Measurements from ENCODE around the gene NOL12.

The NOL12 gene

DNA sequence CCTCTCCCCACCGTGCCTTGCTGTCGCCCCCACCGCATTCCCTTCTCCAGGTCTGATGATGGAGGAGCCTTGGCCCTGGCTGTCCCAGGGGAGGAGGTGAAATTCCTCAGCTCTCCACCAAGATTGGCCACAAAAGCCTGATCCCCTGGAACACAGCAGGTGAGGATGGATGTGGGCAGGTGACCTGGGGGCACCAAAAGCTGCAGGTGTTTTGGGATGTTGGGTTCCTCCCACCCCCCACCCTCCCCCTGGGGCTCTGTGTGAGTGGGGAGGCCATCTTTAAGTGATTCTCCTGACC is 11.3 kb downstream of the NOL12 start:
- Histone ChIP-seq H3K9ac (ENCODE audit: low read depth in 1 of 2, low read length in 2 of 2) (no peak overlapping the region), H3K27ac (ENCODE audit: low read depth in 2 of 2, low read length in 2 of 2) (no peak overlapping the region), H3K4me3 (ENCODE audit: low read length in 2 of 2) (no peak overlapping the region), H3K27me3 (ENCODE audit: control insufficient read depth in 2 of 2, insufficient read depth in 2 of 2, low read length in 2 of 2) (no peaks in the 10 kb centered on the region), H3K9me3 (ENCODE audit: control insufficient read depth in 2 of 2, low read length in 2 of 2) (no peaks in the 10 kb centered on the region), H3K36me3 (ENCODE audit: control insufficient read depth in 2 of 2, insufficient read depth in 2 of 2, low read length in 2 of 2) (peaks cover 10 to 17% of the 10 kb centered on the region in 2 donors), H3K4me1 (ENCODE audit: control insufficient read depth in 2 of 2, insufficient read depth in 2 of 2, low read length in 2 of 2) (peaks cover 9 to 14% of the 10 kb centered on the region in 2 donors)

GRCh38 chr22:37701141-37701786 is 15.1 kb downstream of the NOL12 start:
- Histone ChIP-seq H3K4me3 (ENCODE audit: low read length in 2 of 2) (no peak overlapping the region), H3K36me3 (ENCODE audit: control insufficient read depth in 2 of 2, insufficient read depth in 2 of 2, low read length in 2 of 2) (no peaks in the 10 kb centered on the region), H3K9me3 (ENCODE audit: control insufficient read depth in 2 of 2, low read length in 2 of 2) (no peaks in the 10 kb centered on the region), H3K27me3 (ENCODE audit: control insufficient read depth in 2 of 2, insufficient read depth in 2 of 2, low read length in 2 of 2) (no peaks in the 10 kb centered on the region), H3K27ac (ENCODE audit: low read depth in 2 of 2, low read length in 2 of 2) (no peak overlapping the region), H3K4me1 (ENCODE audit: control insufficient read depth in 2 of 2, insufficient read depth in 2 of 2, low read length in 2 of 2) (peaks cover 7 to 8% of the 10 kb centered on the region in 2 donors), H3K9ac (ENCODE audit: low read depth in 1 of 2, low read length in 2 of 2) (no peak overlapping the region)

GRCh38 chr22:37703906-37704305 is 17.8 kb downstream of the NOL12 start:
- Histone ChIP-seq H3K4me3 (ENCODE audit: low read length in 2 of 2) (no peak overlapping the region), H3K9ac (ENCODE audit: low read depth in 1 of 2, low read length in 2 of 2) (no peak overlapping the region), H3K27me3 (ENCODE audit: control insufficient read depth in 2 of 2, insufficient read depth in 2 of 2, low read length in 2 of 2) (no peaks in the 10 kb centered on the region), H3K9me3 (ENCODE audit: control insufficient read depth in 2 of 2, low read length in 2 of 2) (no peaks in the 10 kb centered on the region), H3K36me3 (ENCODE audit: control insufficient read depth in 2 of 2, insufficient read depth in 2 of 2, low read length in 2 of 2) (no peaks in the 10 kb centered on the region), H3K27ac (ENCODE audit: low read depth in 2 of 2, low read length in 2 of 2) (no peak overlapping the region), H3K4me1 (ENCODE audit: control insufficient read depth in 2 of 2, insufficient read depth in 2 of 2, low read length in 2 of 2) (no peaks in the 10 kb centered on the region)

- Histone ChIP-seq H3K36me3 (ENCODE audit: control insufficient read depth in 2 of 2, insufficient read depth in 2 of 2, low read length in 2 of 2) (no peaks in the 10 kb centered on the region), H3K9ac (ENCODE audit: low read depth in 1 of 2, low read length in 2 of 2) (no peak overlapping the region), H3K9me3 (ENCODE audit: control insufficient read depth in 2 of 2, low read length in 2 of 2) (no peaks in the 10 kb centered on the region), H3K27me3 (ENCODE audit: control insufficient read depth in 2 of 2, insufficient read depth in 2 of 2, low read length in 2 of 2) (no peaks in the 10 kb centered on the region), H3K27ac (ENCODE audit: low read depth in 2 of 2, low read length in 2 of 2) (no peak overlapping the region), H3K4me1 (ENCODE audit: control insufficient read depth in 2 of 2, insufficient read depth in 2 of 2, low read length in 2 of 2) (no peaks in the 10 kb centered on the region), H3K4me3 (ENCODE audit: low read length in 2 of 2) (no peak overlapping the region)
Measured at GRCh38 chr22:37704645-37705044, 18.5 kb downstream of the NOL12 start.

DNA sequence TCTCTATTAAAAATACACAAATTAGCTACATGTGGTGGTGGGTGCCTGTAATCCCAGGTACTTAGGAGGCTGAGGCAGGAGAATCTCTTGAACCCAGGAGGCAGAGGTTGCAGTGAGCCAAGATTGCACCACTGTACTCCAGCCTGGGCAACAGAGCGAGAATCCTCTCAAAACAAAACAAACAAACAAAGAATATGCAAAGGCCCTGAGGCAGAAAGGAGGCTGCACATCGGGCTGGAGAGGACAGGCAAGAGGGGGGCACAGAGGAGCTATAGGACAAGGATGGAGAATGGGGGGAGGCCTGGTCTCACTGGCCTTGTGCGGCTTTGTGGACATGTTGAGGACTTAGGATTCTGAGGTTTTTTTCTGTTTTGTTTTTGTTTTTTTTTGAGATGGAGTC is 19.1 kb downstream of the NOL12 start:
- no peak overlapping the region for H3K4me3 ChIP-seq (ENCODE audit: low read length in 2 of 2)
- H3K9me3 ChIP-seq (ENCODE audit: control insufficient read depth in 2 of 2, low read length in 2 of 2): no peaks in the 10 kb centered on the region
- no peaks in the 10 kb centered on the region for H3K27me3 ChIP-seq (ENCODE audit: control insufficient read depth in 2 of 2, insufficient read depth in 2 of 2, low read length in 2 of 2)
- H3K36me3 ChIP-seq (ENCODE audit: control insufficient read depth in 2 of 2, insufficient read depth in 2 of 2, low read length in 2 of 2): no peaks in the 10 kb centered on the region
- H3K4me1 ChIP-seq (ENCODE audit: control insufficient read depth in 2 of 2, insufficient read depth in 2 of 2, low read length in 2 of 2): no peaks in the 10 kb centered on the region
- H3K9ac ChIP-seq (ENCODE audit: low read depth in 1 of 2, low read length in 2 of 2): no peak overlapping the region
- no peak overlapping the region for H3K27ac ChIP-seq (ENCODE audit: low read depth in 2 of 2, low read length in 2 of 2)

- Histone ChIP-seq H3K9me3 (ENCODE audit: control insufficient read depth in 2 of 2, low read length in 2 of 2) (no peaks in the 10 kb centered on the region), H3K4me3 (ENCODE audit: low read length in 2 of 2) (no peak overlapping the region), H3K9ac (ENCODE audit: low read depth in 1 of 2, low read length in 2 of 2) (no peak overlapping the region), H3K27ac (ENCODE audit: low read depth in 2 of 2, low read length in 2 of 2) (no peak overlapping the region), H3K27me3 (ENCODE audit: control insufficient read depth in 2 of 2, insufficient read depth in 2 of 2, low read length in 2 of 2) (no peaks in the 10 kb centered on the region), H3K4me1 (ENCODE audit: control insufficient read depth in 2 of 2, insufficient read depth in 2 of 2, low read length in 2 of 2) (peaks cover 0 to 6% of the 10 kb centered on the region in 2 donors), H3K36me3 (ENCODE audit: control insufficient read depth in 2 of 2, insufficient read depth in 2 of 2, low read length in 2 of 2) (no peaks in the 10 kb centered on the region)
Measured at GRCh38 chr22:37708580-37709444, 22.7 kb downstream of the NOL12 start.

- no peak overlapping the region for H3K9ac ChIP-seq (ENCODE audit: low read depth in 1 of 2, low read length in 2 of 2)
Measured at GRCh38 chr22:37709445-37709765, 23.3 kb downstream of the NOL12 start.

DNA sequence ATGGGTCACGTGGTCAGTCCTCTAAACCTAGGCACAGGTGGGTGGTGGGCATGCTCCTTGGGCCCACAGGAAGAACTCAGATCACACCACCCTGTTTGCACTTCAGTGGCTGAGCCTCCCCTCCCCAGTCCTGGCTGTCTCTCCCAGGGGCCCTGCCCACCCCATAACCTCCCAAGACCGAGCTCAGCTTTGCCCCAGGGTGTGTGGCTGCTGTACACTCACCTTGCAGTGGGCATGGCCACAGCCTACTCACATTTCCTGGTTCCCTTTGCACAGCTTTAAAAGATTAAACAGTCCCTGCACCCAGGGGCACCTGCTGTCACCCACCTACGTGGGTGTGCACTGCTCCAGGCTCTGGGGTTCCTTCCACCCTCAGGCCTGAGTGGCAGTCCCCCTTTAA is 24.5 kb downstream of the NOL12 start:
- Histone ChIP-seq H3K4me1 (ENCODE audit: control insufficient read depth in 2 of 2, insufficient read depth in 2 of 2, low read length in 2 of 2) (peaks cover 0 to 6% of the 10 kb centered on the region in 2 donors), H3K4me3 (ENCODE audit: low read length in 2 of 2) (no peak overlapping the region), H3K27ac (ENCODE audit: low read depth in 2 of 2, low read length in 2 of 2) (no peak overlapping the region), H3K9ac (ENCODE audit: low read depth in 1 of 2, low read length in 2 of 2) (no peak overlapping the region), H3K27me3 (ENCODE audit: control insufficient read depth in 2 of 2, insufficient read depth in 2 of 2, low read length in 2 of 2) (no peaks in the 10 kb centered on the region), H3K9me3 (ENCODE audit: control insufficient read depth in 2 of 2, low read length in 2 of 2) (no peaks in the 10 kb centered on the region), H3K36me3 (ENCODE audit: control insufficient read depth in 2 of 2, insufficient read depth in 2 of 2, low read length in 2 of 2) (no peaks in the 10 kb centered on the region)

More at GRCh38 chr22:37709445-37709765, 23.3 kb downstream of the NOL12 start:
- Histone ChIP-seq H3K27ac (ENCODE audit: low read depth in 2 of 2, low read length in 2 of 2) (no peak overlapping the region), H3K27me3 (ENCODE audit: control insufficient read depth in 2 of 2, insufficient read depth in 2 of 2, low read length in 2 of 2) (no peaks in the 10 kb centered on the region), H3K4me3 (ENCODE audit: low read length in 2 of 2) (no peak overlapping the region), H3K4me1 (ENCODE audit: control insufficient read depth in 2 of 2, insufficient read depth in 2 of 2, low read length in 2 of 2) (peaks cover 0 to 6% of the 10 kb centered on the region in 2 donors), H3K9me3 (ENCODE audit: control insufficient read depth in 2 of 2, low read length in 2 of 2) (no peaks in the 10 kb centered on the region), H3K36me3 (ENCODE audit: control insufficient read depth in 2 of 2, insufficient read depth in 2 of 2, low read length in 2 of 2) (no peaks in the 10 kb centered on the region)

DNA sequence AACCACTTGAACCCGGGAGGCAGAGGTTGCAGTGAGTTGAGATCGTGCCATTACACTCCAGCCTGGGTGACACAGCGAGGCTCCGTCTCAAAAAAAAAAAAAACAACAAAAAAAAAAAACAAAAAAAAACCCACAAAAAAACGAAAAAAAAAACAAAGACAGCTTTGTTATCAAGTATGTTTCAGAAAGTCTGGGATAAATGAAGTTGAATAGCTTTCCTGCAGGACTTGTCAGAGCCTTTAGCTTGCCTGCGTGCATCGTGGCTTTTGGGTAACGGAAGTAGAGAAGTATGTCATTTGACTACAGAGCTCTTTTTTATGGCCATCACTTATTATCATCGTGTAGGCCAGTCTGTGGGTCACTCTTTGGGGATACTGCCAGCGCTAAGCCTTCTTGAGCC is 25.3 kb downstream of the NOL12 start:
- Histone ChIP-seq H3K4me3 (ENCODE audit: low read length in 2 of 2) (no peak overlapping the region), H3K27ac (ENCODE audit: low read depth in 2 of 2, low read length in 2 of 2) (no peak overlapping the region), H3K27me3 (ENCODE audit: control insufficient read depth in 2 of 2, insufficient read depth in 2 of 2, low read length in 2 of 2) (no peaks in the 10 kb centered on the region), H3K9ac (ENCODE audit: low read depth in 1 of 2, low read length in 2 of 2) (no peak overlapping the region), H3K9me3 (ENCODE audit: control insufficient read depth in 2 of 2, low read length in 2 of 2) (no peaks in the 10 kb centered on the region), H3K4me1 (ENCODE audit: control insufficient read depth in 2 of 2, insufficient read depth in 2 of 2, low read length in 2 of 2) (peaks cover 0 to 6% of the 10 kb centered on the region in 2 donors), H3K36me3 (ENCODE audit: control insufficient read depth in 2 of 2, insufficient read depth in 2 of 2, low read length in 2 of 2) (no peaks in the 10 kb centered on the region)

GRCh38 chr22:37713761-37714160 is 27.6 kb downstream of the NOL12 start:
- Histone ChIP-seq H3K9me3 (ENCODE audit: control insufficient read depth in 2 of 2, low read length in 2 of 2) (no peaks in the 10 kb centered on the region), H3K4me1 (ENCODE audit: control insufficient read depth in 2 of 2, insufficient read depth in 2 of 2, low read length in 2 of 2) (peaks cover 0 to 6% of the 10 kb centered on the region in 2 donors), H3K27me3 (ENCODE audit: control insufficient read depth in 2 of 2, insufficient read depth in 2 of 2, low read length in 2 of 2) (no peaks in the 10 kb centered on the region), H3K36me3 (ENCODE audit: control insufficient read depth in 2 of 2, insufficient read depth in 2 of 2, low read length in 2 of 2) (no peaks in the 10 kb centered on the region), H3K27ac (ENCODE audit: low read depth in 2 of 2, low read length in 2 of 2) (no peak overlapping the region), H3K4me3 (ENCODE audit: low read length in 2 of 2) (no peak overlapping the region), H3K9ac (ENCODE audit: low read depth in 1 of 2, low read length in 2 of 2) (no peak overlapping the region)

All from mucosa of rectum (tissue), 2 donors.